GM21423 (cell line): ENCODE data around the gene PRDM7.

Source experiments
- ATAC-seq: cut with Tn5 transposase; IDR thresholded peaks from one replicate; pipeline ENCODE4 v1.9.1; 2021; ENCODE audit warnings: mild to moderate bottlenecking, moderate library complexity; ENCODE audit not compliant: unreplicated experiment

The PRDM7 gene

DNA sequence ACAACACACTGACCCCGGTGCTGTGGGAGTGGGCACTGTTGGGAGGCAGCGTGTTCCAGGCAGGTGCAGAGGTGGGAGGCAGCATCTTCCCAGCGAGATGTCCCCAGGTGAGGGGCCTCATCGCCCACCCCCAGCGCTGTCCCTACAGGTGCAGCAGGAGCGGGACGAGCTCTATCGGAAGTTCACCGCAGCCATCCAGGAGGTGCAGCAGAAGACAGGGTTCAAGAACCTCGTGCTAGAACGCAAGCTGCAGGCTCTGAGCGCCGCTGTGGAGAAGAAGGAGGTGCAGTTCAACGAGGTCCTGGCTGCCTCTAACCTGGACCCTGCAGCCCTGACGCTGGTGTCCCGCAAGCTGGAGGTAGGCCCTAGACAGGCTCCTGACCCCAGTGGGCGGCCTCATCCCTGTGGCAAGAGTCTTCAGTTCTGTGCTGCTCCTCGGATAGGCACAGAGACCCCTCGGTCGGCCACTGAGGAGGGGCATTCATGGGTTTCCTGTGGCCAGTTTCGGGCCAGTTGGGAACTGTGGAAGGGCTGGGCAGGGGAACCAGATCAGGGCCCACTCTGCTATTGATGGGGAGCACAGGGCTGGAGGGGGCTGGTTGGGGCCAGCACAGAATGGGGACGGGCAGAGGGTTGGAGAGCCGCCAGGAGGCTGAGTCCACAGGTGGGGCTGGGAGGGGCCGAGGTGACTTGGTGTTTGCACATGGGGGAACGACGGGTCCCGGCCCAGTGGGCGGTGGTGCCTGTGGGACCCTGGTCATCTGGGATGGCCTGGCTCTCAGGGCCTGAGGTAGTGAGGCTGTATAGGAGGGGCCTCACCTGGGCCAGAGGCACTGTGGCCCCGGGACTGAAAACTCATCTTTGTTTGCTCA is 36.7 kb downstream of the PRDM7 start:
- ATAC-seq = no peak

DNA sequence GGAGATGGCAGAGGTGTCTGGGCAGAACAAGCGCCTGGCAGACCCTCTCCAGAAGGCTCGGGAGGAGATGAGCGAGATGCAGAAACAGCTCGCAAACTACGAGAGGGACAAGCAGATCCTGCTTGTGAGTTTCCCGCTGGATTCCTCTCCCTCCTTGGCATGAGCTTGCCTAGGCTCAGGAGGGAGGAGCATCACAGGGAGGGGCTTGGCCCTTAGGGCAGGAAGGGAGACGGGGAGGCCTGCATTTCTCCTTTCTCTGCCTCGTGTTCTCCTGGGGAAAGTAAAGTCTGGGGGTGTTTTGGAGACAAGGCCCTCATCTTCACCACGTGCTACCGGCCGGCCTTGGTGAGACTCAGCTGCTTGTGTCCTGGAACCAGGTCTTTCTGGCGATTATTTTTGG is 39.9 kb downstream of the PRDM7 start:
- no peak for ATAC-seq

DNA sequence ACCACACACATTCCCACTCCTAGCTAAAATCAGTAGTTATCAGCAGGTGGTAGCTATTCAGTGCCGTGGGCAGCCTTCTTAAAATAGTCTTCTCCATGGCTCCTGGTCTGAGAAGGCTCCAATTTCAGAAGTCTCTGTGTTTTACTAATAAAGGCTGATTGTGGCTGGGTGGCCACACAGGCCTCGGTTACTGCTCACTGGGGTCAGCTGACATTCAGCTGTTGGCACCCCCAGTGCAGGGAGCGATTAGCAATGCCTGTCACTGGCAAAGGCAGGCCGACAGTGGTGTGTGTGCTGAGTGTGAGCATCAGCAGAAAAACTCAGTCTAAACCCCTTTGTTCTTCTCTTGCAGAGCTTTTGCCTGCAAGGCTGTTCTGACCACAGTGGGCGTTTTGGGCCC is 41.2 kb downstream of the PRDM7 start:
- ATAC-seq = no peak

DNA sequence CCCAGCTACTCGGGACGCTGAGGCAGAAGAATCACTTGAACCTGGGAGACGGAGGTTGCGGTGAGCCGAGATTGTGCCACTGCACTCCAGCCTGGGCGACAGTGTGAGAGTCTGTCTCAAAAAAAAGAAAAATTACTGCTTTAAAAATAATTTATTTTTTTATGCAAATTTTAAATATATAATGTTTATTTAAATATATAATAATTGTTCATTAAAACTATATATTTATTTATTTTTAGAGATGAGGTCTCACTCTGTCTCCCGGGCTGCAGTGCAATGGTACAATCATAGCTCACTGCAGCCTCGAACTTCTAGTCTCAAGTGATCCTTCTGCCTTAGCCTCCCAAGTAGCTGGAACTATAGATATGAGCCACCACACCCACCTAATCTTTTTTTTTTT is 42.6 kb downstream of the PRDM7 start:
- ATAC-seq = no peak

DNA sequence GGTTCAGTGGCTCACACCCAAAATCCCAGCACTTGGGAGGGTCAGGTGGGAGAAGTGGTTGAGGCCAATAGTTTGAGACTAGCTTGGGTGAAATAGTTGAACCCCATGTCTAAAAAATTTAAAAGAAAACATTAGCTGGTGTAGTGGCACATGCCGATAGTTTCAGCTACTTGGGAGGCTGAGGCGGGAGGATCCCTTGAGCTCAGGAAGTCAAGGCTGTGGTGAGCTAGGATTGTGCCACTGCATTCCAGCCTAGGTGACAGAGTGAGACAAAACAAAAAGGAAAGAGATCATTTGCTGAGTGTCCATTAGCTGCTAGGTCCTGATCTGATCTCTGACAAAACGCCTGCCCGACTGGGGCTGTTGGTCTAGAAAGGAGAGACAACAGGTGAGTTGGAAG is 43.7 kb downstream of the PRDM7 start:
- ATAC-seq = no peak

DNA sequence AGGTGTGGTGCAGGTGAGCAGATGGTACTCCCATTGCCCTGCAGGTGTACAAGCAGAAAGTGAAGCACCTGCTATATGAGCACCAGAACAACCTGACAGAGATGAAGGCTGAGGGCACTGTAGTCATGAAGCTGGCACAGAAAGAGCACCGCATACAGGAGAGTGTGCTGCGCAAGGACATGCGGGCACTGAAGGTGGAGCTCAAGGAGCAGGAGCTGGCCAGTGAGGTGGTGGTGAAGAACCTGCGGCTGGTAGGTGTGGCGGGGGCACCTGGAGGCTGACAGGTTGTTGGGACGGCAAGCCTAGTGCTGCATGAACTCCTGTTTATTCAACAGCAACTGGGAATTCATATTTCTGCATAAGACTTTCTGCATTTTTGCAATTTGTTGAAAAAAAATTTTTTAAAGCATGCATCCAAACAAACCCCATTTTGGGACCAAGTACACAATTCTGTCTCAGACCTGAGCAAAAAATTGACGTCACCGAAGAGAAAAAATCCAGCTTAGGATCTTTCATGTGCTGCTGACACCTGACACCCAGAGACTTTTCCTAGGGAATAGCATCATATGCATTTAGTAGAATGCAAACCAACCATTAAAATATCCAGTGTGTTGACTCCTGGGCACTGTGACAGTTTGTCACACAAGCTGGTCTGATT is 44.3 kb downstream of the PRDM7 start:
- ATAC-seq = no peak

DNA sequence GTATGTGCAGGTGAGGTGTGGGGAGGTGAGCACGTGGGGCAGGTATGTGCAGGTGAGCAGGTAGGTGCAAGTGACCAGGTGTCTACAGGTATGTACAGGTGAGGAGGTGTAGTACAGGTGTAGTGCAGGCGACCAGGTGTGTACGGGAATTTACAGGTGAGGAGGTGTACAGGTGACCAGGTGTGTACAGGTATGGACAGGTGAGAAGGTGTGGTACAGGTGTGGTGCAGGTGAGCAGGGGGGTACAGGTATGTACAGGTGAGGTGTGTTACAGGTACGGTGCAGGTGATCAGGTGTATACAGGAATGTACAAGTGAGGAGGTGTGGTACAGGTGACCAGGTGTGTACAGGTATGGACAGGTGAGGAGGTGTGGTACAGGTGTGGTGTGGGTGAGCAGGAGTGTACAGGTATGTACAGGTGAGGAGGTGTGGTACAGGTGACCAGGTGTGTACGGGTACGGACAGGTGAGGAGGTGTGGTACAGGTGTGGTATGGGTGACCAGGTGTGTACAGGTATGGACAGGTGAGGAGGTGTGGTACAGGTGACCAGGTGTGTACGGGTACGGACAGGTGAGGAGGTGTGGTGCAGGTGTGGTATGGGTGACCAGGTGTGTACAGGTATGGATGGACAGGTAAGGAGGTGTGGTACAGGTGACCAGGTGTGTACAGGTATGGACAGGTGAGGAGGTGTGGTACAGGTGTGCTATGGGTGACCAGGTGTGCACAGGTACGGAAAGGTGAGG is 45.0 kb downstream of the PRDM7 start:
- no peak for ATAC-seq

DNA sequence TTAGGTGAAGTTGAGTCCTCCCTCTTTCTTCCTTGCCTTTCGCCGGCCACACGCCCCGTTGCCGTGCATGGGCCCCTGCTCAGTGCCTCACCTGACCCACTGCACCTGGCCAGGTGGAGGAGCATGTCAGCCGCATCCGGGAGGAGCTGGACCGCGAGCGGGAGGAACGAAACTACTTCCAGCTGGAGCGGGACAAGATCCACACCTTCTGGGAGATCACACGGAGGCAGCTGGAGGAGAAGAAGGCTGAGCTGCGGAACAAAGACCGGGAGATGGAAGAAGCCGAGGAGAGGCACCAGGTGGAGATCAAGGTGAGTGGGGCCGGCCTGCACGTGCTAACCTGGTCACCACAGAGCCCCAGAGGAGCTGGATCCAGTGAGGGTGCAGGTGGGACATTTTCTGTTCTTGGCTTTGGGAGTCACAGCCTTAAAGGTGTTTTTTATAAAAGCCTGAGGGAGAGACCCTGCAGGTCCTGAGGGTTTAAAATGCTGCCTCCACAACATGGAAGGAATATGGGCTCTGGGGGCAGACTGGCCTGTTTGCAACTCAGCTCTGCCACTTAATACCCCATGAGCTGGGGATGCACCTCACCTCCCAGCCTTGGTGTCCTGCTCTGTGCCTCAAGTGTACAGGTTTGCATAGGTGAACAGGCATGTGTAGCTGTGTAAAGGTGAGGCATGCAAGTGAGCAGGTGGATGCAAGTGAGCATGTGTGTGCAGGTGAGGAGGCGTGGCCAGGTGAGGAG is 45.8 kb downstream of the PRDM7 start:
- ATAC-seq = no peak

DNA sequence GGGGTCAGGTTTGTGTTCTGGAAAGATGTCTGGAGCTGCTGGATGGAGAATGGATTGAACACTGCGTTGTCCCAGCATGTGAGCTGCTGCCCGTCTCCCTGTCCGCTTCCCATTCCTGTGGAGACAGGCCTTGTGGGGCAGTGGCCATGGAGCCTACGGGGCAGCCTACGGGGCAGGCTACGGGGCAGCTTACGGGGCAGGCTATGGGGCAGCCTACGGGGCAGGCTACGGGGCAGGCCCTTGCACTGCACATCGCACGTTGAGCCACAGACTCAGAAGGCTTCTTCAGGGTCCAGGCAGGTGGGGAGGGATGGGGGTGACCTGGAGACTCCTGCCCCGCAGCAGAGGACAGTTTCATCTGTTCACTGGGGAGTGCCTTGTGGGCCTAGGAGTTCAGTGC is 48.1 kb downstream of the PRDM7 start:
- ATAC-seq = no peak

DNA sequence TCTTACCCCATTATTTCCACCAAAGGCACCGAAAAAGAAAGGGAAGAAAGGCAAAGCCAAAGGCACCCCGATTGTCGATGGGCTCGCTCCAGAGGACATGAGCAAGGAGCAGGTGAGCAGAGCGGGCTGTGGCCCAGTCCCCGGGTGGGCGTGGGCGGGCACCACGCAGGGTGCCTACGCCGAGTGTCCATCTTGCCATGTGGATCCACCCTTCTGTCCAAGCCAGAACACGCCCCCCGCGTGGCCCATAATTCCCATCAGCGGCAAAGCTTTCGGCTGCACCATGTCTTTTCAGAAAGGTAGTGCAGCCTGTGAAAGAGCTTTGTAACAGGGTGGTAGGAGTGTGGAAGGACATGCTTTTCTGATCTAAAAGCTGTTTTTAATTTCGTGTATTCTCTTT is 49.5 kb downstream of the PRDM7 start:
- ATAC-seq = no peak

DNA sequence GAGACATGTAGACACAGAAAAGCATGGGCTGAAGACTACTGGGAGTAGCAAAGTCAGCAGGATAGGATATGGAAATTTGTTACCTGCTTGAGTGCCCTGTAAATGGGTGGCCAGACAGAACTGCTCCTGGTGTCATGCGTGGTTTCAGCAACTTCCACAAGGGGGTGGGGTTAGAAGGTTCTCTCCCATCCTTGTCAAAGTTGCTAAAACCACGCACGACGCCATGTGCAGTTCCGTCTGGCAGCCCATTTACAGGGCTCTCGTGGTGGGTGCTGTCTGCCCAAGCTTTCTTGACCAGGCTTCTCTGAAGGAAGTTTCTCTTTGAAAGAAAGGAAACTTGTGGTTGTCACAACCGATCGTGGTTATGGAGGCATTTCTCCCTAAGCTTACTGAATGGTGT is 51.0 kb downstream of the PRDM7 start:
- no peak for ATAC-seq

DNA sequence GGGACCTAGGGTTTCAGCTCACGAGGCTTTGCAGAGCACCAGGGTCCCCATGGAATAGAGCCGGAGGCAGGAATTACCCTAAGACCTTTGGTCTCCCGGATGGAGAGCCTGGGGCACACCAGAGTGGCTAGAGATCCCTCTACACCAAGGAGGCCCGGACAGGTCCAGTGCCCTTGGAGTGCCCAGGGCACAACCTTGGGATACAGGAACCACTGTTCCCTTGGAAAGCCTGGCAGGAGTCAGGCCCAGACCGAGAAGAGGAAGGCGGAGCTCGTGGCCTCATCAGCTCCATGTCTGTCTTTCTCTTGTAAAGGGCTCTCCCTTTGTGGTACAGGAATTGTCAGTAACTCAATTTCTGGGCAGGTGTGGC is 54.1 kb downstream of the PRDM7 start:
- ATAC-seq = no peak

DNA sequence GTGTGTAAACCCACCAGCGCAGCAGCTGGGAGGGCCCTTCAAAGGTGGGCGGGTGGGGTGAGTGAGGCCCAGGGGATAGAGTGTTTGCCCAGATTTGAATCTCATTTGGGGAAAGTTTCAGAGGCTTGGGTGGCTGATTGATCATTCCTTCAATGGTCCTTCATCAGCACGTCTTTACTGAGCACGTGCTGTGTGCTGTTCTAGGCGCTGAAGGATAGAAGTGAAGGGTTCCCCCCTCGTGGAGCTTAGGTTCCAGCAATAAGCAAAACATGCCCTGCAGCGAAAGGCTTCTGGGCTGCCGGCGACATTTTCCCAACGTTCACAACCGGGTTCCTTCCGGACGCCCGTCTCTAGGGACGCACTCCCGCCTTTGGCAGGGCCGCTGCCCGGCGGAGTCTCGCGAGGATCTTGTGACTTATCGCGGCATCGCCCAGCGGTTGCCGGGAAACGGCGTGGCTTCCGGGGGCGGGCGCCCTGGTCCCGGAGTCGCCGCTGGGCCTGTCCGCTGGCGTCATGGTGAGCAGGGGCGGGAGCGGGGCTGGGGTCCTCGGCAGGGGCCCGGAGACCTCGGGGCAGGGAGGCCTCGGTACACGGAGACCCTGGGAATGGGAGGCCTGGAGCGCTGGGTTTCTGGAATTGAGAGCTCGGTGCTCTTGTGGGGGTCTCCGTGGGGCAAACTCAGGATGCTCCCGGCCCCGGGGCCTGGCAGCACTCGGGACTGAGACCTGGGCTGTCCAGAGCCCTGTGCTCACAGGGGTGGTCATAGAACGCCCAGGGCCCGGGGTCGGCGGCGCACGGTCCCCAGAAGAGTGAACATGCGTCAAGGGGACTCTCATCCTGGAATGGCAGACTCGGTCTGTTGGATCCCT is 54.7 kb downstream of the PRDM7 start:
- peak; percentile 72 for ATAC-seq

DNA sequence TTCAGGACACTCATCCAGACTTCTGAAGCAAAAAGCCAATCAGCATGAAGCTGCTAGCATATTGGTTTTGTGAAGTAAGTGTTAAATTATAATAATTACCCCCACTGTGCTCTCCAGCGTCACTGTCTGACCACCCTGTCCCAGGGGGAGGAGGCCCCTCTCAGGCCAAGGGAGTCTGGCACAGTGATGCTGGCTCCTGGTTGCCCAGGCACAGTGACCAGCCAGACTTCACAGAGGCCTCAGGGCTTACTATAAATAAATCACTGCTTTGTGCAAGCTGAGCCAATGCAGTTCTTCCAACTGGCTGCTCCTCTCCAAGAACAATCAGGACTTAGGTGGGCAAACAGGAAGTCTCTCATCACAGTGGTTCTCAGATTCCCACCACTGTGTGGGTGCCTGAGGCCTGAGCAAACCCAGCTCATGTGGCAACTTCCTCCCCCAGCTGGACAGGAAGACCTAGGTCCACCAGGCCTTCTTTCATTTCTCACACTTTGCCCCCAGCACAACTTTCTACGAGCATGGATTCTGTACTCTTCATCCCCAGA is 56.2 kb downstream of the PRDM7 start:
- ATAC-seq = no peak

DNA sequence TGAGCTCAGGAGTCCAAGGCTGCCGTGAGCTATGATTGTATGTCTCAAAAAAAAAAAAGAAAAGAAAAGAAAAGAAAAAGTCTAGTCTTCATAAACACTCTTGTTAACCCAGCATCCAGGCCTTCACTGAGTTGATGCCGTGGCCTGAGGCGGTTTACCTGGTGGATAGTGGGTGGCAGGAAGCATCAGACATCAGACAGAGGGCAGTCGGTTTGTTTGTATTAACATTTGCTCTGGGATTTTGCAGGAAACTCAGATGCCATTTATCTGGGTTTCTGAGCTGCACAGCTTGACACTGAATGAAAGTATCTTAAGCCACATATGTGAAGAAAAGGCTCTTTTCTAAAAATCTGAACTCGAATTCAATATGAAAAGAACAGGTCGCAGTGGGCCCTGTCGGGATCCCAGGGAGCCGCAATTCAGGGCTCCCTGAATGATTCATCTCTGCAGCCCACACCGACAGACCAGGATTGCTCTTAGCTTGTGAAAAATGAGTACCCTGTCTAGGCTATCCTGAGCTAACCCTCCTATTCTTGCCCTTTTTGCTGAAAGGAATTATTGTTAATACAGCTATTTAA is 56.8 kb downstream of the PRDM7 start:
- ATAC-seq = no peak

DNA sequence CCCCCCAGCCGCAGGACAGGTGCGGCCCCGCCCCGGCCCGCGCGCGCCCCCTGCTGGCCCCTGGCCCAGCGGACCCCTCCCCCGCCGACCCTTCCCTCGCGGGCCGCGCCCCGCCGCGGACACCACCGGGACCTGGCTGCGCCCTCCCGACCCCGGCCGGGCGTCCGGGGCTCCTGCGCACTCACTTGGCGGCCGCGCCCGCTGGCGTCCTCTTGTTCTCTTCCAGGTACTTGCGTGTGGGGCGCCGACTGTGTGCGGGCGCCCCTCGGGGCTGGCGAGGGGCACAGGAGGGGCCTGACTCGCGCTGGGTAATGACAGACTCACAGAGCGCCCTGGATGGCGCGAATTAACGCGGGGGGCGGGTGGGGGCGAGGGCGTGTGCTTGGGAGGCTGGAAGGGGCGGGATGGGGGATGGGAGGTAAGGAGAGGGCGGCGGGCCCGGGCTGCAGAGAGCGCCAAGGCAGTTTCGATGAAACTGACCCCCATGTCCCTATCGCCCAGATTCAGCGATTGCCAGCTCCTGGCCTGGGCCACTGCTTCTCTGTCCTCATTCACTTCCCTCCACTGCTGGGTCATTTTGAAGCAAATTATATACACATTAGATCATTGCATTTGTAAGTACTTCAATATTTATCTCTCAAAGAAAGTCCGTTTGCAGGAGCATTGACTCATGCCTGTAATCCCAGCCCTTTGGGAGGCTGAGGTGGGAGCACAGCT is 57.4 kb downstream of the PRDM7 start:
- no peak for ATAC-seq

DNA sequence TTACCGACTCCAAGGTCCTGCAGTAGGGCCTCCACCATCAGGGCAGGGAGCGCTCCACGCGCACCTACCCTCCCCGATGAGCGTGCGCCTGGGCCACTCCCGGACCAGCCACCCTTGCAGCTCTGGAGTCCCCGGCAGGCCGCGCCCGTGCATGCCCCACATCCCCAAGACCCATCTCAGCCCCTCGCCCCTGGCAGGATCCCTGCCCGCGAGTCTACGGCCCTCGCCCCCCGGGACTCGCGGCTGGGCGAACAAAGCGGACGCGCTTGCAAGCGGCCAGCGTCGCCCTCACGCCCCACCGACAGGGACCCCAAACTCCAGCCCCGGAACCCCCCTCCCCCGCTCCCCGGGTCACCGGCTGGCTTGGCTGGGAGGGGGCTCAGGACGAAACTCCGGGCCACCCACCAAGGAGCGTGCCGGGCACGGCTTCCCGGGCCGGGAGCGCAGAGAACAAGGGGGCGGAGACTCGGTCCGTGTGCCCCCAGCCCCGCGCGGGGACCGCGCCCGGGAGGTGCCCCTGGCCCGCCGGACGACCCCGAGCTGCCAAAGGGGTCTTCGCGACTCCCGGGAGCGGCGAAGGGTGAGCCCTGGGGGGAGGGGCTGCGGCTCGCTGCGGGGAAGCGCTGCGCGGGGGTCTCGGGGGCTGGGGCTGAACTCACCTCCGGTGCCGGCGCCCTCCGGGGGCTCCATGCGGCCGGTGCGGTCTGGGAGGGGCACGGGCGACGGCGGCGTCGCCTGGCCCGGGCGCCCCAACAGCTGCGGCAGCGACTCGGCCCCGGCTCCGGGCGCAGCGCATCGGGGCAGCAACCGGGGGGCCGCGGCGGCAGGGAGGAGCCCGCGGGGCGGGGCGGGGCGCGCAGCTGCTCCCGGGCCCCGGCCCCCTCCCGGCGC is 58.2 kb downstream of the PRDM7 start, which contains the start of gene DBNDD1:
DBNDD1 (minus strand) TSS at position 805 of the 891 bp plus-strand sequence; CDS start at position 690, 115 bp downstream.
- ATAC-seq = no peak

DNA sequence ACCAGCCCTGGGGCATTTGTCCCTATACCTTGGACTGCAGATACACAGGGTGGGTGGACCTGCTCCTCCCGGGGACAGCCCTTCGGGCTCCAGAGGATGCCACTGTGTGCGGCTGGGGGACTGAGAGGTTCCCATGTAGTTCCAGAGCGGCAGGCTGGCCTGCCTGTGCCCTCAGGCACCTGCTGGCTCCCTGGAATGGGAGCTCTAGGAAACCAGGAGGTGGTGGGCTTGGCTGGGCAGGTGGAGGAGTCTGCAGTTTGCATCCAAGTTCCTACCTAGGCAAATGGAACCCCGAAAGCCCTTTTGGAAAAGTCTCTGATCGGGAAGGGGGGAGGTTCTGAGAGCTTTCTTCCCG is 58.9 kb downstream of the PRDM7 start:
- ATAC-seq = no peak
